Measurements from ENCODE around the gene PRIMPOL.
"Not testable (repeated sequence)": the region's sequence is repeated elsewhere in the genome, so short reads cannot be mapped to it uniquely, and the experiment has no call there.

The PRIMPOL gene

GRCh38 chr4:184715526-184715925 is 66.0 kb downstream of the PRIMPOL start:
- DNase-seq: no peak

GRCh38 chr4:184719407-184719806 is 69.9 kb downstream of the PRIMPOL start:
- no peak for DNase-seq

DNA sequence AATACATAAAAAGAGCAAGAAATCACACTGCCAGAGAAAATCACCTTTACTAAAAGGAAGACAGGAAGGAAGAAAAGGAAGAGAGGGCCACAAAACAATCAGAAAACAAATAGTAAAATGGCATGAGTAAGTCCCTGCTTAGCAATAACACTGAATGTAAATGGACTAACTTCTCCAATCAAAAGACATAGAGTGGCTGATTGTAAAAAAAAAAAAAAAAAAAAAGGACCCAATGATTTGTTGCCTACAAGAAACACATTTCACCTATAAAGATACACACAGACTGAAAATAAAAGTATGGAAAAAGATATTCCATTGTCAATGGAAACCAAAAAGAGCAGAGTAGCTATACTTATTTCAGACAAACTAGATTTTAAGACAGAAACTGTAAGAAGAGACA is 71.7 kb downstream of the PRIMPOL start:
- DNase-seq: no peak

- DNase-seq: peak; percentile 68
Measured at GRCh38 chr4:184722798-184723197, 73.3 kb downstream of the PRIMPOL start.

DNA sequence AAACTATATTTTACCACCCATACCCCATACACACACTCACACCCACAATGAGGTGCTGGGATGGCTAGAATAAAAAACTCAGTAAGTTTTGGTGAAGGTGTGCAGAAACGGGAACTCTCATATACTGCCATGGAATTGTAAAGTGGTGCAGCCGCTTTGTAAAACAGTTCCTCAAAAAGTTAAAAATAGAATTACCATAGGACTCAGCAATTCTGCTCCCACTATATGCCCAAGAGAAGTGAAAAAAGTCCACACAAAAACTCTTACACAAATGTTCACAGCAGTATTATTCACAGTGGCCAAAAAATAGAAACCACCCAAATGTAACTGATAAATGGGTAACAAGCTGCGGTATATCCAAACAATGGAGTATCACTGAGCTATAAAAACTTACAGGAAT is 77.9 kb downstream of the PRIMPOL start:
- DNase-seq: no peak

- no peak for DNase-seq
Measured at GRCh38 chr4:184728858-184729257, 79.3 kb downstream of the PRIMPOL start.

DNA sequence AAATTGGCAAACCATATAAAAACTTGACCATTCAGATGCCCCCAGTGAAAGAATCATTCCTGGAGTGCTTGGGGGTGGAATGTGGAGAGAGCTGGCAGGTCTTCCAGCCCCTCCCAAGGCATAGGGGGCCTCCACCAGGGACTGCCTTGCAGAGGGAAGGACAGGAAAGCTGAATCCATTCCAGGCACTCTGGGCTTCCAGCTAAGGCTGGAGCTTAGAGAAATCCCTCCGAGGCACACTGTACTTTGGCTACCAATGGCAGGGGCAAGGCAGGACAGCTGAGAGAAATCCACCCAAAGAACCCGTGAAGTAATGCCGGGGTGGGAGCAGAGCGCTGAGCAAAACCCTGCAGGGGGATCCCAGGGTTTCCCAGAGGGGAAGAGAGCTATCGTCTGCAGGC is 80.4 kb downstream of the PRIMPOL start:
- DNase-seq: no peak

DNA sequence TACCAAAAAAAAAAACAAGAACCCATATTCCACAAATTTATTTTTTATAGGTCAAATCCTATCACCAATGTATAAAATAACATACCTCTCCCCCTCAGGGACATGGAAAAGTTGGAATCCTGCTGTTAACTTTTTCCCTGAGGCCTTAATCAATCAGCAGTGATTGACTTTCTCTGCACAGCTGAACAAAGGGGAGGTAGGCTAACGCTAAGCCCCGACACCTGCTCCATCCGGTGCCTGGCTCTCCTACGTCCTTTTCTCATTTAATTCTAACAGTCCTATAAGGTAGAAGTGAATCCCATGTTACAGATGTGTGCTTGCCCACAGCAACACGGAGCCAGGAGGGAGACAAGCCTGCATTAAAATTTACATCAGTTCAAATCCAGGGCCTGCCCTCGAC is 81.5 kb downstream of the PRIMPOL start:
- DNase-seq: no peak

DNA sequence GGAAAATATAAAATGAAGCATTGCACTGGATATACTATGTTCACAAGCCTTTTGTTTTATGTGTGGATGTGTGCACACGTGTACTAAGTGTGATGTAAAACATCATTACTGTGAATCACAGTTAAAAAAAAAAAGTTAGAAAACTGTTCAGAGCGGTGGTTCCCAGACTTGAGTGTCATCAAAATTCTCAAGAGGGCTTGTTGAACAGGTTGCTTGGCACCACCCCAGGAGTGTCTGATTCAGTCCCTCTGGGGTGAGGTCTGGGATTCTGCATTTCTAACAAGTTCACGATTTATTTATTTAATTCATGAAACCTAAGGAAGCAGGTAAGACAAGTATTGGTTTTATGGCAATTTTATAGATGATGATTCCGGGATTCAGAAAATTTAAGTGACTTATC is 82.6 kb downstream of the PRIMPOL start:
- DNase-seq: no peak

DNA sequence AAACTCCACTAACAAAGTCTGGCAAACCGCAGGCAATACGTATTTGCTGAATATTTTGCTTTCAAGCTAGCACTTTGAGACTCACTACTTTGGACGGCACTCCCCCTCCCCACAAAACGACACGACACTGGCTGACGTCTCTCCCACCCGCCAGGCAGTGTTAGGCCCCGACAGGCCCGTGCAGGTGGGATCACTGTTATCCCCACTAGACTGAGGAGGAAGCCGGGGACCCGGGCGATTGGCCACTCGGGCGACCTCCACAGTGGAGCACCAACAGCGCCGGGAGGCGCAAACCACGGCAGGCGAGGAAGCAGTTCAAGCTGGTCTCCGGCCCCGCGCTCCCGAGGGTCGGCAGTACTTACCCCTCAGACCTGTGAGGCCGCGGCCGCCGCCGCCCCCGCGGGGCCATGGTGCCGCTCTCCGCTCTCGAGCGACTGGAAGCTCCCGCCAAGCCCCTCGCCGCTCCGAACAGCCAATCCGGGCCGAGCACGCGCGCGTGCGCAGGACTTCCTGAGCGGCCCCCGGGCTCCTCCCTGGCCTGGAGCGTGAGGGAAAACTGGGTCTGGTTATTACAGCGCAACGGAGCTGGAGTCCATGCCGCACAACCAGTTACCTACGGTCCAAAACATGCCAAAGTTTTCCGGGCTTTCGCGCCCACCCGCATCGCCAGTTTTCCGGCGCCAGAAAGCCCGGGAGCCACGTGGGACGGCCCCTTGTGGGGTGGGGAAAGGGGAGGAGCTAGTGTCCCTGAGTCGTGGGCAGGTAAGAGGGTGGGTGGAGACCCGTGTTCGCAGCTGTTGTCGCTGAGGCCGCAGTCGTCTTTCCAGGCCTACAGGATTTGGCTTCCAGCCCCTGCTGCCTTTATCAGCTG is 84.4 kb downstream of the PRIMPOL start, which contains the start of gene CENPU:
TSS of gene CENPU (minus strand) at position 443 of the 871 bp plus-strand sequence. CDS start at position 409, 34 bp downstream.
- DNase-seq: peak; percentile 100

DNA sequence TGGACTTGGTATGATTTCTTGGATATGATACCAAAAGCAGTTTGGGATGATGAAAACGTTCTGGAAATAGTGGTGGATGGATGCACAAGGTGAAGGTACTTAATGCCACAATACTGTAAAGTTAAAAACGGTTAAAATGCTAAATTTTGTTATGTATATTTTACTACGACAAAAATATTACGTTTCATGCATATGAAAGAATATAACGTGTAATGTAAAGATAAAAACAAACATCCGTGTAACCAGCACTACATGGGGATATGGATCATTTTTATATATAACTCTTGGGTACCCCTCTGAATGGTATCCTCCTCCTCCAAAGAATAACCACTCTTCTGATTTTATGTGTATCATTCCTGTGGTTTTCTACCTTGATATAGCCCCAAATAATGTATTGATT is 85.2 kb downstream of the PRIMPOL start:
- no peak for DNase-seq

DNA sequence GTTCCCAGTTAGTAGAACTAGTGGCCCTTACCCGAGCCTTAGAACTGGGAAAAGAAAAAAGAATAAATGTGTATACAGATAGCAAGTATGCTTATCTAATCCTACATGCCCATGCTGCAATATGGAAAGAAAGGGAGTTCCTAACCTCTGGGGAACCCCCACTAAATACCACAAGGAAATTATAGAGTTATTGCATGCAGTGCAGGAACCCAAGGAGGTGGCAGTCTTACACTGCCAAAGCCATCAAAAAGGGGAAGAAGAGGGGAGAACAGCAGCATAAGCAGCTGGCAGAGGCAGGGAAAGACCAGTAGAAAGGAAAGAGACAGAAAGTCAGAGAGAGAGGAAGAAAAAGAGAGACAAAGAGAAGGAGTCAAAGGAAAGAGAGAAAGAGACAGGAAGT is 90.0 kb downstream of the PRIMPOL start:
- peak; percentile 87 for DNase-seq

GRCh38 chr4:184740980-184741391 is 91.4 kb downstream of the PRIMPOL start:
- DNase-seq: no peak

DNA sequence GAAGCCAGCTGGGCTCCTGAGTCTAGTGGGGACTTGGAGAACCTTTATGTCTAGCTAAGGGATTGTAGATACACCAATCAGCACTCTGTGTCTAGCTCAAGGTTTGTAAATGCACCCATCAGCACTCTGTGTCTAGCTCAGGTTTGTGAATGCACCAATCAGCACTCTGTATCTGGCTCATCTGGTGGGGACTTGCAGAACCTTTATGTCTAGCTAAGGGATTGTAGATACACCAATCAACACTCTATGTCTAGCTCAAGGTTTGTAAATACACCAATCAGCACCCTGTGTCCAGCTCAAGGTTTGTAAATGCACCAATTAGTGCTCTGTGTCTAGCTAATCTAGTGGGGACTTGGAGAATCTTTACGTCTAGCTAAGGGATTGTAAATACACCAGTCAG is 92.1 kb downstream of the PRIMPOL start:
- DNase-seq: not testable (repeated sequence)

GRCh38 chr4:184743650-184744049 is 94.1 kb downstream of the PRIMPOL start:
- DNase-seq: no peak

GRCh38 chr4:184744236-184744635 is 94.7 kb downstream of the PRIMPOL start:
- DNase-seq: no peak

Data from OCI-M1 (cell line).